HepG2 (cell line): ENCODE results near the gene C9orf50. TPM values are rescaled to one million over a fixed set of nuclear protein-coding genes. Genes with fewer than 3 reads are reported as not detected.
A peak's percentile ranks its signal among the peaks of the same experiment; 100 is the strongest.

Experiments used
- CBX5 ChIP-seq: sonication (generic); formaldehyde crosslinking; IDR thresholded peaks from 2 replicates; pipeline ENCODE4 v1.4.0; 2020; ENCODE audit warnings: missing genetic modification reagents, borderline replicate concordance
- CENPX ChIP-seq: sonication (generic); formaldehyde crosslinking; IDR thresholded peaks from 2 replicates; pipeline ENCODE4 v1.9.0; 2021; ENCODE audit warnings: mild to moderate bottlenecking, missing genetic modification reagents, moderate library complexity
- FOXA1 ChIP-seq, 2 experiments: fragments of 450-650 bp in 1 of 2; sonication (generic) in 1 of 2; formaldehyde crosslinking in 1 of 2; IDR thresholded peaks; 2 replicates each; pipeline versions ENCODE4 v1.4.0 to v1.6.1; 2016 to 2020; ENCODE audit warnings: missing genetic modification reagents in 1 of 2
- HCFC1 ChIP-seq: fragments of 150-350 bp; IDR thresholded peaks from 2 replicates; pipeline ENCODE4 v1.6.1; 2014; ENCODE audit warnings: low read depth, low read length
- KLF13 ChIP-seq: sonication (generic); formaldehyde crosslinking; IDR thresholded peaks from 2 replicates; pipeline ENCODE4 v1.4.0; 2020; ENCODE audit warnings: mild to moderate bottlenecking, missing genetic modification reagents
- MIXL1 ChIP-seq: IDR thresholded peaks from 2 replicates; pipeline ENCODE4 v1.6.1; 2016
- PHB2 ChIP-seq: fragments of 450-650 bp; IDR thresholded peaks from 2 replicates; pipeline ENCODE4 v1.6.1; 2018; ENCODE audit not compliant: partially characterized antibody
- ZNF253 ChIP-seq: sonication (generic); formaldehyde crosslinking; IDR thresholded peaks from 2 replicates; pipeline ENCODE4 v1.8.0; 2022; ENCODE audit warnings: mild to moderate bottlenecking, missing genetic modification reagents, borderline replicate concordance
- ZNF451 ChIP-seq: sonication (generic); formaldehyde crosslinking; IDR thresholded peaks from 2 replicates; pipeline ENCODE4 v1.5.0; 2020; ENCODE audit warnings: mild to moderate bottlenecking, missing genetic modification reagents
- ZNF570 ChIP-seq: sonication (generic); formaldehyde crosslinking; IDR thresholded peaks from 2 replicates; pipeline ENCODE4 v1.4.0; 2020; ENCODE audit warnings: mild to moderate bottlenecking, missing genetic modification reagents, borderline replicate concordance
- ZNF747 ChIP-seq: sonication (generic); formaldehyde crosslinking; IDR thresholded peaks from 2 replicates; pipeline ENCODE4 v1.8.1; 2023; ENCODE audit warnings: missing genetic modification reagents, mild to moderate bottlenecking, borderline replicate concordance
- ZNF839 ChIP-seq: sonication (generic); formaldehyde crosslinking; IDR thresholded peaks from 2 replicates; pipeline ENCODE4 v1.4.0; 2020; ENCODE audit warnings: missing genetic modification reagents, mild to moderate bottlenecking, borderline replicate concordance
- polyA plus RNA-seq, 8 experiments: library from polyadenylated mRNA; depleted of rRNA in 3 of 8; stranded (reverse) in 7 of 8; unstranded in 1 of 8; fragments of >200 nt; fragmentation: Illumina TruSeq in 4 of 8; extraction: Trizol in 4 of 8; gene quantifications; 2 replicates each; pipeline versions ENCODE4 v1.2.1 to v1.2.3, GENCODE V29; 2011 to 2016; ENCODE audit warnings: low read depth in 4 of 8, missing spikeins in 1 of 8, mixed read lengths in 1 of 8; ENCODE audit not compliant: insufficient read depth in 1 of 8
- total RNA-seq, 5 experiments: library from RNA; depleted of rRNA; stranded (reverse); fragments of >200 nt; fragmentation: Illumina TruSeq; extraction: Trizol; gene quantifications; 2 replicates each; pipeline ENCODE4 v1.2.3, GENCODE V29; 2016; ENCODE audit warnings: low read depth in 1 of 5
- TF ChIP-seq, protein P1 (sequence below), 2 experiments: sonication (generic) in 1 of 2; formaldehyde crosslinking in 1 of 2; IDR thresholded peaks; 2 replicates each; pipeline versions ENCODE4 v1.4.0 to v1.6.1; 2018 to 2020; ENCODE audit warnings: missing genetic modification reagents in 2 of 2, borderline replicate concordance in 1 of 2, low read depth in 1 of 2, mild to moderate bottlenecking in 1 of 2, missing biosample characterization in 1 of 2
- TF ChIP-seq, protein P2 (sequence below): sonication (generic); formaldehyde crosslinking; IDR thresholded peaks from 2 replicates; pipeline ENCODE4 v1.9.0; 2021; ENCODE audit warnings: missing genetic modification reagents, borderline replicate concordance
- TF ChIP-seq, protein P3 (sequence below): sonication (generic); formaldehyde crosslinking; IDR thresholded peaks from 2 replicates; pipeline ENCODE4 v1.8.0; 2022; ENCODE audit warnings: missing genetic modification reagents, mild to moderate bottlenecking, borderline replicate concordance
- TF ChIP-seq, protein P4 (sequence below): sonication (generic); formaldehyde crosslinking; IDR thresholded peaks from 2 replicates; pipeline ENCODE4 v1.9.0; 2022; ENCODE audit warnings: missing genetic modification reagents, mild to moderate bottlenecking, borderline replicate concordance
- TF ChIP-seq, protein P5 (sequence below): sonication (generic); formaldehyde crosslinking; IDR thresholded peaks from 2 replicates; pipeline ENCODE4 v1.8.0; 2022; ENCODE audit warnings: mild to moderate bottlenecking, missing genetic modification reagents, borderline replicate concordance

C9orf50 gene
- total and polyA plus RNA-seq, 2 of the 13 experiments (the other 11 are each of a cell fraction or from before 2014, with no cell fraction given) = not detected

DNA sequence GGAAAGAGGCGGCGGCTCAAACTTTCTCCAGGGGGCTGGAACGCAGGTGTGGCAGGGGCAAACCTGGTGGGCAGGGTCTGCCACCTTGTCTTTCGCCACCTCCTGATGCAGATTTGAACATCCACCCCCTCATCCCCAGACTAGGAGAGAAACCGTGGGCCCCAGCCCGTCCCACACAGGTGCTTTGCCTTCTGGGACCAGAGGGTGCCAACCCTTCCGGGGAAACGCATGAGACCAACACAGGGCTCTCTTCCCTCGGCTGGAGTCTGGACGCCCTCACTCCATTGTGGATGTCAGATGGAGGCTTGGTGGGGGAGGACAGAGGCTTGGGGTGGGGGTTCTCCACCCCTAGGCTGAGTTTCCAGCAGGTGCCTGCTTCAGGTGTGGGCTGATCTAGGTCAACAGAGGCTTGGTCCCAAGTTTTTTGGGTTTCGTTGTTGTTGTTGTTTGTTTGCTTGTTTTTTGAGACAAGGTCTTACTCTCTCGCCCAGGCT, 9.5 kb downstream of the C9orf50 start (continued):
- no peak for TF ChIP-seq ZNF570 (CRISPR knock-in tag)
- no peak for TF ChIP-seq FOXA1 (IDR thresholded peaks at IDR 0.05)
- no peak for TF ChIP-seq FOXA1 (CRISPR knock-in tag; IDR thresholded peaks at IDR 0.05)
- no peak for TF ChIP-seq ZNF451 (CRISPR knock-in tag)
- TF ChIP-seq ZNF839 (CRISPR knock-in tag) = no peak
- no peak for TF ChIP-seq HCFC1
- TF ChIP-seq ZNF253 = no peak
- TF ChIP-seq, protein P1, sequence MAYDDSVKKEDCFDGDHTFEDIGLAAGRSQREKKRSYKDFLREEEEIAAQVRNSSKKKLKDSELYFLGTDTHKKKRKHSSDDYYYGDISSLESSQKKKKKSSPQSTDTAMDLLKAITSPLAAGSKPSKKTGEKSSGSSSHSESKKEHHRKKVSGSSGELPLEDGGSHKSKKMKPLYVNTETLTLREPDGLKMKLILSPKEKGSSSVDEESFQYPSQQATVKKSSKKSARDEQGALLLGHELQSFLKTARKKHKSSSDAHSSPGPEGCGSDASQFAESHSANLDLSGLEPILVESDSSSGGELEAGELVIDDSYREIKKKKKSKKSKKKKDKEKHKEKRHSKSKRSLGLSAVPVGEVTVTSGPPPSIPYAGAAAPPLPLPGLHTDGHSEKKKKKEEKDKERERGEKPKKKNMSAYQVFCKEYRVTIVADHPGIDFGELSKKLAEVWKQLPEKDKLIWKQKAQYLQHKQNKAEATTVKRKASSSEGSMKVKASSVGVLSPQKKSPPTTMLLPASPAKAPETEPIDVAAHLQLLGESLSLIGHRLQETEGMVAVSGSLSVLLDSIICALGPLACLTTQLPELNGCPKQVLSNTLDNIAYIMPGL (CRISPR knock-in tag; IDR thresholded peaks at IDR 0.05; ENCODE audit: borderline replicate concordance in 1 of 2, low read depth in 1 of 2) = no peak
- TF ChIP-seq ZNF747 (CRISPR knock-in tag) = no peak
- TF ChIP-seq, protein P2, sequence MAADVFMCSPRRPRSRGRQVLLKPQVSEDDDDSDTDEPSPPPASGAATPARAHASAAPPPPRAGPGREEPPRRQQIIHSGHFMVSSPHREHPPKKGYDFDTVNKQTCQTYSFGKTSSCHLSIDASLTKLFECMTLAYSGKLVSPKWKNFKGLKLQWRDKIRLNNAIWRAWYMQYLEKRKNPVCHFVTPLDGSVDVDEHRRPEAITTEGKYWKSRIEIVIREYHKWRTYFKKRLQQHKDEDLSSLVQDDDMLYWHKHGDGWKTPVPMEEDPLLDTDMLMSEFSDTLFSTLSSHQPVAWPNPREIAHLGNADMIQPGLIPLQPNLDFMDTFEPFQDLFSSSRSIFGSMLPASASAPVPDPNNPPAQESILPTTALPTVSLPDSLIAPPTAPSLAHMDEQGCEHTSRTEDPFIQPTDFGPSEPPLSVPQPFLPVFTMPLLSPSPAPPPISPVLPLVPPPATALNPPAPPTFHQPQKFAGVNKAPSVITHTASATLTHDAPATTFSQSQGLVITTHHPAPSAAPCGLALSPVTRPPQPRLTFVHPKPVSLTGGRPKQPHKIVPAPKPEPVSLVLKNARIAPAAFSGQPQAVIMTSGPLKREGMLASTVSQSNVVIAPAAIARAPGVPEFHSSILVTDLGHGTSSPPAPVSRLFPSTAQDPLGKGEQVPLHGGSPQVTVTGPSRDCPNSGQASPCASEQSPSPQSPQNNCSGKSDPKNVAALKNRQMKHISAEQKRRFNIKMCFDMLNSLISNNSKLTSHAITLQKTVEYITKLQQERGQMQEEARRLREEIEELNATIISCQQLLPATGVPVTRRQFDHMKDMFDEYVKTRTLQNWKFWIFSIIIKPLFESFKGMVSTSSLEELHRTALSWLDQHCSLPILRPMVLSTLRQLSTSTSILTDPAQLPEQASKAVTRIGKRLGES (CRISPR knock-in tag) = no peak
- TF ChIP-seq MIXL1 (CRISPR knock-in tag) = no peak
- TF ChIP-seq, protein P3, sequence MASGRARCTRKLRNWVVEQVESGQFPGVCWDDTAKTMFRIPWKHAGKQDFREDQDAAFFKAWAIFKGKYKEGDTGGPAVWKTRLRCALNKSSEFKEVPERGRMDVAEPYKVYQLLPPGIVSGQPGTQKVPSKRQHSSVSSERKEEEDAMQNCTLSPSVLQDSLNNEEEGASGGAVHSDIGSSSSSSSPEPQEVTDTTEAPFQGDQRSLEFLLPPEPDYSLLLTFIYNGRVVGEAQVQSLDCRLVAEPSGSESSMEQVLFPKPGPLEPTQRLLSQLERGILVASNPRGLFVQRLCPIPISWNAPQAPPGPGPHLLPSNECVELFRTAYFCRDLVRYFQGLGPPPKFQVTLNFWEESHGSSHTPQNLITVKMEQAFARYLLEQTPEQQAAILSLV (CRISPR knock-in tag) = no peak
- TF ChIP-seq, protein P4, sequence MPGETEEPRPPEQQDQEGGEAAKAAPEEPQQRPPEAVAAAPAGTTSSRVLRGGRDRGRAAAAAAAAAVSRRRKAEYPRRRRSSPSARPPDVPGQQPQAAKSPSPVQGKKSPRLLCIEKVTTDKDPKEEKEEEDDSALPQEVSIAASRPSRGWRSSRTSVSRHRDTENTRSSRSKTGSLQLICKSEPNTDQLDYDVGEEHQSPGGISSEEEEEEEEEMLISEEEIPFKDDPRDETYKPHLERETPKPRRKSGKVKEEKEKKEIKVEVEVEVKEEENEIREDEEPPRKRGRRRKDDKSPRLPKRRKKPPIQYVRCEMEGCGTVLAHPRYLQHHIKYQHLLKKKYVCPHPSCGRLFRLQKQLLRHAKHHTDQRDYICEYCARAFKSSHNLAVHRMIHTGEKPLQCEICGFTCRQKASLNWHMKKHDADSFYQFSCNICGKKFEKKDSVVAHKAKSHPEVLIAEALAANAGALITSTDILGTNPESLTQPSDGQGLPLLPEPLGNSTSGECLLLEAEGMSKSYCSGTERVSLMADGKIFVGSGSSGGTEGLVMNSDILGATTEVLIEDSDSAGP (CRISPR knock-in tag) = peak; percentile 5; the same call in 1 of the 2 replicates
- no peak for TF ChIP-seq KLF13 (CRISPR knock-in tag)
- TF ChIP-seq, protein P5, sequence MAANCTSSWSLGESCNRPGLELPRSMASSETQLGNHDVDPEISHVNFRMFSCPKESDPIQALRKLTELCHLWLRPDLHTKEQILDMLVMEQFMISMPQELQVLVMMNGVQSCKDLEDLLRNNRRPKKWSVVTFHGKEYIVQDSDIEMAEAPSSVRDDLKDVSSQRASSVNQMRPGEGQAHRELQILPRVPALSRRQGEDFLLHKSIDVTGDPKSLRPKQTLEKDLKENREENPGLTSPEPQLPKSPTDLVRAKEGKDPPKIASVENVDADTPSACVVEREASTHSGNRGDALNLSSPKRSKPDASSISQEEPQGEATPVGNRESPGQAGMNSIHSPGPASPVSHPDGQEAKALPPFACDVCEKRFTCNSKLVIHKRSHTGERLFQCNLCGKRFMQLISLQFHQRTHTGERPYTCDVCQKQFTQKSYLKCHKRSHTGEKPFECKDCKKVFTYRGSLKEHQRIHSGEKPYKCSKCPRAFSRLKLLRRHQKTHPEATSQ (CRISPR knock-in tag) = no peak
- TF ChIP-seq CENPX = no peak
- no peak for TF ChIP-seq PHB2
- TF ChIP-seq CBX5 = no peak
